ENCODE data around the gene CDK5RAP1. TPM values are rescaled to one million over a fixed set of nuclear protein-coding genes. Genes with fewer than 3 reads are reported as not detected.

Gene CDK5RAP1
- polyA plus RNA-seq, 1 experiment: 24.6 TPM

DNA sequence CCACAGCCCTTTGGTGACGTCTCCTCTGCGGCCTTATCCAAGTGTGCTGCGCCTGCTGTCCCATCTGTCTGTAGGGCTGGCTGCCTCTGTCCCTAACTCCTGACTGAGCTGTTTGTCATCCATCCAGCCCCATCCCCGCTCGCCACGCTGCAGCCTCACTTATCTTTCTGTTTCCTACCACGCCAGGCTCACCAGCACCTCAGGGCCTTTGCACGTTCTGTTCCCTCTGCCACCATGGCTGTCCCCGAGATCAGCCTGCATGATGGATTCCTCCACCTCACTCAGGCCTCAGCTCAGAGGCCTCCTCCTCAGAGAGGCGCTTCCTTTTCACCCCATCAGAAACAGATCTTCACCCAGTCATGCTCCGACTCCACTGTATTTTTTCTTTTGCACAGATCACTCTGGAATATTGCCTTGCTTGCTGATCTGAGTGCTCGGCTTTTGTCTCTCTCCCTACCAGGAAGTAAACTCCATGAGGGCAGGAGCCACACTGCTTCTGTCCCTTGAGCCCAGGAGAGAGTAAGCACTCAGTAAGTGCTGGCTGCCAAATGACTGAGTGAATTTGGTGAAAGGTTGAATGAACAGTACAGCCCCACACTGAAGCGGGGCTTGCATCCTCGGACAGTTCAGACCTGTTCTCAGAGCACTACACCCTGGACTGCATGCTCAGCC lies 83.8 kb downstream of the CDK5RAP1 start:
- ChIA-PET POLR2A (no interaction called here), CTCF (no interaction called here)
- H3K27me3 ChIP-seq (ENCODE audit: control insufficient read depth, insufficient read depth, low read length): peaks cover 20% of the 10 kb centered on the region
- H3K4me3 ChIP-seq (ENCODE audit: low read depth, low read length): no peak overlapping the region
- H3K9me3 ChIP-seq (ENCODE audit: control insufficient read depth, insufficient read depth, low read length): no peaks in the 10 kb centered on the region
- no peak for DNase-seq (ENCODE audit: low read depth, low spot score)
- H3K27ac ChIP-seq (ENCODE audit: low read depth, low read length): no peak overlapping the region
- TF ChIP-seq, protein P1, sequence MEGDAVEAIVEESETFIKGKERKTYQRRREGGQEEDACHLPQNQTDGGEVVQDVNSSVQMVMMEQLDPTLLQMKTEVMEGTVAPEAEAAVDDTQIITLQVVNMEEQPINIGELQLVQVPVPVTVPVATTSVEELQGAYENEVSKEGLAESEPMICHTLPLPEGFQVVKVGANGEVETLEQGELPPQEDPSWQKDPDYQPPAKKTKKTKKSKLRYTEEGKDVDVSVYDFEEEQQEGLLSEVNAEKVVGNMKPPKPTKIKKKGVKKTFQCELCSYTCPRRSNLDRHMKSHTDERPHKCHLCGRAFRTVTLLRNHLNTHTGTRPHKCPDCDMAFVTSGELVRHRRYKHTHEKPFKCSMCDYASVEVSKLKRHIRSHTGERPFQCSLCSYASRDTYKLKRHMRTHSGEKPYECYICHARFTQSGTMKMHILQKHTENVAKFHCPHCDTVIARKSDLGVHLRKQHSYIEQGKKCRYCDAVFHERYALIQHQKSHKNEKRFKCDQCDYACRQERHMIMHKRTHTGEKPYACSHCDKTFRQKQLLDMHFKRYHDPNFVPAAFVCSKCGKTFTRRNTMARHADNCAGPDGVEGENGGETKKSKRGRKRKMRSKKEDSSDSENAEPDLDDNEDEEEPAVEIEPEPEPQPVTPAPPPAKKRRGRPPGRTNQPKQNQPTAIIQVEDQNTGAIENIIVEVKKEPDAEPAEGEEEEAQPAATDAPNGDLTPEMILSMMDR (IDR thresholded peaks at IDR 0.05; ENCODE audit: low read depth, low read length): no peak

DNA sequence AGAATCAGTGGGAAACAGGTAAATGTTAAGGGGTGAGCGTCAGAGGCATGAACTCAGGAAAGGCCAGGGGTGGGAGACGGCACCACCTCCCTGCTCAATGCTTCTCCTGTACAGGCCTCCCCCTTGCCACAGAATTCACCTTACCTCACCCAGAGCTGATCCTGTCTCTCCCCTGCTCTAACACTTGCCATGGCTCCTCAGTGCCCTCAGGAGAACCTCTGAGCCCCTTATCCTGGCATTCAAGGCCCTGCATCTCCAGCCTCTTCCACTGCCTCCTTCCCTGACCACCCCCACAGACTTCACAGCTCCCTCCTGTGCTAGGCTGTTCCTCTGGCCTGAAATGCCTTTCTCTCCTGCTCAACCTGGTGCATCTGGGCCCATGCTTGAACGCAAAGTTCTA lies 84.4 kb downstream of the CDK5RAP1 start:
- no peak for DNase-seq (ENCODE audit: low read depth, low spot score)
- ChIA-PET CTCF (no interaction called here), POLR2A (no interaction called here)
- Histone ChIP-seq H3K9me3 (ENCODE audit: control insufficient read depth, insufficient read depth, low read length) (no peaks in the 10 kb centered on the region), H3K4me3 (ENCODE audit: low read depth, low read length) (no peak overlapping the region), H3K27ac (ENCODE audit: low read depth, low read length) (no peak overlapping the region), H3K27me3 (ENCODE audit: control insufficient read depth, insufficient read depth, low read length) (peaks cover 20% of the 10 kb centered on the region)
- TF ChIP-seq, protein P1 (IDR thresholded peaks at IDR 0.05; ENCODE audit: low read depth, low read length): no peak

DNA sequence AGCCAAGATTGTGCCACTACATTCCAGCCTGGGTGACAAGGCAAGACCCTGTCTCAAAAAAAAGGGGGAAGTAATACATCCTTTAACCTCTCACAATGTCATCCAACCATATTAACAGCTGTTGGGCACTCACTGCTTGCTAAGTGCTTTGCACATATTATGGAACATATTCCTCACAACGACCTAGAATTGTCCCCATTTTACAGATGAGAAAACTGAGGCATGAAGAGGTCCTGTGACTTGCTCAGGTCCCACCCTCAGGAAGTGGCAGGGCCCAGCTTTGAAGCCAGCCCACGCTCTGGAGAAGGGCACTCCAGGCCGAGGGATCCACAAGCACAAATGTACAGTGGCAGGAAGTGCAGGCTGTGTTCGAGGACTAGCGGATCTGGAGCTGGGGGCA lies 85.0 kb downstream of the CDK5RAP1 start:
- ChIA-PET CTCF (no interaction called here), POLR2A (no interaction called here)
- Histone ChIP-seq H3K27ac (ENCODE audit: low read depth, low read length) (no peak overlapping the region), H3K4me3 (ENCODE audit: low read depth, low read length) (no peak overlapping the region), H3K27me3 (ENCODE audit: control insufficient read depth, insufficient read depth, low read length) (peaks cover 22% of the 10 kb centered on the region), H3K9me3 (ENCODE audit: control insufficient read depth, insufficient read depth, low read length) (no peaks in the 10 kb centered on the region)
- TF ChIP-seq, protein P1 (IDR thresholded peaks at IDR 0.05; ENCODE audit: low read depth, low read length): no peak
- DNase-seq (ENCODE audit: low read depth, low spot score): no peak

DNA sequence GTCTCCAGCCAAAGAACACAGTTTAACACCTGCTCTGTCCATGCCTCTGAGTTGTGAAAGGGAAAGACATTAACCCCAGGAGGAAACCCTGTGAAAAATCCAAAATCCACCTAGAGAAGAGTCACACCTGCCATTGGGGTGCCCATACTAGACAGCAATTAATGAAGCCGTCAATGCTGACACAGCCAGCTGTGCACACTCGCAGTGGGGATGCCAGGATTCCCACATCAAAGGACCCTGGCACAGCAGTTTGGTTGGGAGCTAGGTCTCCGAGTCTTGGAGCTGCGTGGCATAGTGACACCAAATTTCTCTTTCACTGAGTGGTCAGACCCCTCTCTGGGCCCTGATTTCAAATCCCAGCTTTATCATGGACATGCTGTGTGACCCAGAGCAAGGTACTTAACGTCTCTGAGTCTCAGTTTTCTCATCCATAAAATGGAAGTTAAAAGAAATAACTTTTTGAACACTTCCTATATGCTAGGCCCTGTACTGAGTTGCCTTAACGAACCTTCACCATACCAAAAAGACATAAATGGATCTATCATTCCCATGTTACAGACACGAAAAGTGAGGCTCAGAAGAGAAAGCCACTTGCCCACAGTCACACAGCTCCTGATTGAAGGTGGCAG lies 87.5 kb downstream of the CDK5RAP1 start:
- peaks cover 19% of the 10 kb centered on the region for H3K27me3 ChIP-seq (ENCODE audit: control insufficient read depth, insufficient read depth, low read length)
- POLR2A ChIA-PET: no interaction called here

DNA sequence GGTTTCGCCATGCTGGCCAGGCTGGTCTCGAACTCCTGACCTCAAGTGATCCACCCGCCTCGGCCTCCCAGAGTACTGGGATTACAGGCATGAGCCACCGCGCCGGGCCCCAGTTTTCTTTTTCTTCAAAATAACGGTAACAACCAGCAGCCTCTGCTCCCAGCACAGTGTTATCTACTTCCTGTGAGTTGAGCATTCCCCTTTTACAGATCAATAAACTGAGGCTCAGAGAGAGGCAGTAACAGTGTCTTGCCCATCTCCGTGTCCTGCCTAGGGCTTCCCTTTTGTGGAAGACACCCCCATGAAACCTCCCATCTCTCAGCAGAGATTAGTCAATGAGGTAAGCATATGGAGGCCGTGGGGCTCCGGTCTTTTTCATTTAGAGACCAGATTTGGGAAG lies 88.7 kb downstream of the CDK5RAP1 start:
- ChIA-PET POLR2A (no interaction called here), CTCF (no interaction called here)
- no peaks in the 10 kb centered on the region for H3K9me3 ChIP-seq (ENCODE audit: control insufficient read depth, insufficient read depth, low read length)
- H3K4me3 ChIP-seq (ENCODE audit: low read depth, low read length): no peak overlapping the region
- H3K27ac ChIP-seq (ENCODE audit: low read depth, low read length): no peak overlapping the region
- TF ChIP-seq, protein P1 (IDR thresholded peaks at IDR 0.05; ENCODE audit: low read depth, low read length): no peak
- DNase-seq (ENCODE audit: low read depth, low spot score): no peak
- H3K27me3 ChIP-seq (ENCODE audit: control insufficient read depth, insufficient read depth, low read length): peaks cover 11% of the 10 kb centered on the region

More for the DNA sequence above, 87.5 kb downstream of the CDK5RAP1 start:
- Histone ChIP-seq H3K4me3 (ENCODE audit: low read depth, low read length) (no peak overlapping the region), H3K9me3 (ENCODE audit: control insufficient read depth, insufficient read depth, low read length) (no peaks in the 10 kb centered on the region), H3K27ac (ENCODE audit: low read depth, low read length) (no peak overlapping the region)
- no peak for DNase-seq (ENCODE audit: low read depth, low spot score)
- TF ChIP-seq, protein P1 (IDR thresholded peaks at IDR 0.05; ENCODE audit: low read depth, low read length): no peak
- CTCF ChIA-PET: no interaction called here
